GM12891 (cell line): Measurements from ENCODE around the gene VWA3B.

Experiments used
- PAX5 ChIP-seq: IDR thresholded peaks from 2 replicates; pipeline ENCODE4 v1.6.1; 2011; ENCODE audit warnings: low read length, moderate library complexity, mild to moderate bottlenecking; ENCODE audit not compliant: insufficient read depth, severe bottlenecking
- POLR2A ChIP-seq: IDR thresholded peaks from 2 replicates; pipeline ENCODE4 v1.6.1; 2011; ENCODE audit warnings: low read depth, low read length, control low read depth
- POLR2AphosphoS5 ChIP-seq: IDR thresholded peaks from 2 replicates; pipeline ENCODE4 v1.6.1; 2011; ENCODE audit warnings: low read depth, low read length, control low read depth
- SPI1 ChIP-seq: IDR thresholded peaks from 2 replicates; pipeline ENCODE4 v1.6.1; 2011; ENCODE audit warnings: low read depth, low read length, control low read depth
- TAF1 ChIP-seq: IDR thresholded peaks from 2 replicates; pipeline ENCODE4 v1.6.1; 2011; ENCODE audit warnings: low read depth, low read length, control low read depth

GRCh38 chr2:98308532-98308931 is 221.6 kb downstream of the VWA3B start:
- TF ChIP-seq POLR2AphosphoS5: no peak
- no peak for TF ChIP-seq POLR2A
- no peak for TF ChIP-seq PAX5
- no peak for TF ChIP-seq SPI1
- no peak for TF ChIP-seq TAF1
